ENCODE data around the gene ANKRD16. TPM values are rescaled to one million over a fixed set of nuclear protein-coding genes. Genes with fewer than 3 reads are reported as not detected.

Gene ANKRD16
- total and polyA plus RNA-seq, 2 of the 8 experiments (the other 6 are each of a cell fraction or from before 2014, with no cell fraction given), result 8.2 to 12.7 TPM

GRCh38 chr10:5921746-5922145, 32.1 kb upstream of the ANKRD16 start:
- no peak overlapping the region for H3K18ac ChIP-seq (ENCODE audit: extremely low read depth, low read length)

More at GRCh38 chr10:5921746-5922145, 32.1 kb upstream of the ANKRD16 start:
- H4K8ac ChIP-seq (ENCODE audit: extremely low read depth, insufficient read depth, low read length), result no peak overlapping the region
- H2BK5ac ChIP-seq (ENCODE audit: low read depth, low read length), result no peak overlapping the region
- H2AFZ ChIP-seq (ENCODE audit: low read length), result no peak overlapping the region
- H2AK5ac ChIP-seq (ENCODE audit: low read depth, low read length), result no peak overlapping the region
- no peaks in the 10 kb centered on the region for H3K79me1 ChIP-seq (ENCODE audit: low read depth, low read length)
- H4K20me1 ChIP-seq (replicated peaks in 1 of 2; ENCODE audit: control insufficient read depth in 1 of 2, insufficient read depth in 2 of 2, low read length in 2 of 2), result peaks cover 0 to 4% of the 10 kb centered on the region in 2 experiments
- H2BK12ac ChIP-seq (ENCODE audit: low read depth, low read length), result no peak overlapping the region
- no peaks in the 10 kb centered on the region for H3K9me3 ChIP-seq (ENCODE audit: insufficient read depth in 2 of 2, low read depth in 1 of 2, low read length in 1 of 2)
- TF ChIP-seq JUN (IDR thresholded peaks at IDR 0.05; ENCODE audit: low read depth, low read length) (no peak), BACH1 (IDR thresholded peaks at IDR 0.05; ENCODE audit: low read length) (no peak), SIRT6 (IDR thresholded peaks at IDR 0.05; ENCODE audit: low read length) (no peak), HDAC2 (IDR thresholded peaks at IDR 0.05; ENCODE audit: borderline replicate concordance in 1 of 2, low read depth in 2 of 2, low read length in 2 of 2) (no peak), TEAD4 (IDR thresholded peaks at IDR 0.05; ENCODE audit: low read depth, low read length) (no peak), HDAC6 (IDR thresholded peaks at IDR 0.05; ENCODE audit: low read depth, low read length) (no peak), CEBPB (IDR thresholded peaks at IDR 0.05; ENCODE audit: low read depth, low read length) (no peak)
- no peak overlapping the region for H4K91ac ChIP-seq (replicated peaks; ENCODE audit: insufficient read length, low read length)
- no peak overlapping the region for H4K5ac ChIP-seq (ENCODE audit: insufficient read length, low read depth, low read length)
- H3K4me2 ChIP-seq (ENCODE audit: insufficient read depth in 1 of 2, low read depth in 2 of 2, low read length in 2 of 2), result no peak overlapping the region
- no peak overlapping the region for H3K56ac ChIP-seq (replicated peaks; ENCODE audit: insufficient read length, low read depth, low read length)
- H2BK20ac ChIP-seq (ENCODE audit: low read length), result no peak overlapping the region
- FAIRE-seq, result no peak
- H3K27ac ChIP-seq (ENCODE audit: low read depth, low read length), result no peak overlapping the region
- 94% methylated on average over 5 of the region's 5 CpGs; no CpG with 5 or more reads in 1 of the 2 experiments for WGBS, 2 experiments (ENCODE audit: extremely low coverage in 1 of 2, insufficient coverage in 1 of 2, insufficient read length in 1 of 2, insufficient replicate concordance in 2 of 2, low coverage in 1 of 2, low lambda C conversion rate in 2 of 2, missing lambda C conversion rate in 1 of 2)
- H3K23ac ChIP-seq (ENCODE audit: insufficient read length), result no peak overlapping the region
- H3K27me3 ChIP-seq (replicated peaks in 1 of 4; ENCODE audit: control insufficient read depth in 3 of 4, extremely low read depth in 1 of 4, insufficient read depth in 3 of 4, low read length in 3 of 4), result no peaks in the 10 kb centered on the region
- H3K79me2 ChIP-seq (ENCODE audit: control insufficient read depth in 1 of 2, insufficient read depth in 2 of 2, low read length in 2 of 2), result no peaks in the 10 kb centered on the region
- H3K9ac ChIP-seq (replicated peaks in 1 of 4; ENCODE audit: extremely low read depth in 1 of 4, low read depth in 3 of 4, low read length in 3 of 4), result no peak overlapping the region
- no peak overlapping the region for H3K14ac ChIP-seq (ENCODE audit: insufficient read length)
- DNase-seq (ENCODE audit: low read depth in 1 of 2, low spot score in 2 of 2), result no peak
- no peaks in the 10 kb centered on the region; the same call in 1 of the 2 replicates for H3K23me2 ChIP-seq (ENCODE audit: low read depth, low read length)
- peaks cover 39 to 80% (median 73%) of the 10 kb centered on the region in 4 experiments for H3K36me3 ChIP-seq (ENCODE audit: control insufficient read depth in 2 of 4, insufficient read depth in 4 of 4, low read length in 3 of 4)
- no peak overlapping the region for H2BK15ac ChIP-seq (ENCODE audit: low read length)
- no peak overlapping the region for H3K4ac ChIP-seq (replicated peaks; ENCODE audit: insufficient read length, low read depth, low read length)
- ChIA-PET POLR2A (ENCODE audit: partially characterized antibody) (no interaction called here), CTCF (ENCODE audit: partially characterized antibody) (no interaction called here)
- H3K4me3 ChIP-seq (ENCODE audit: extremely low read depth in 1 of 4, insufficient read depth in 2 of 4, low read depth in 3 of 4, low read length in 4 of 4), result no peak overlapping the region
- H3K4me1 ChIP-seq (replicated peaks in 1 of 4; ENCODE audit: control insufficient read depth in 3 of 4, insufficient read depth in 4 of 4, low read length in 3 of 4), result no peaks in the 10 kb centered on the region
- no peak overlapping the region for H2BK120ac ChIP-seq (replicated peaks; ENCODE audit: low read depth, low read length)
